Ishikawa (cell line): ENCODE measurements around the gene BAIAP3.

Experiments
- CEBPB ChIP-seq: IDR thresholded peaks from 2 replicates; pipeline ENCODE4 v1.6.1; 2012
- CREB1 ChIP-seq: IDR thresholded peaks from 2 replicates; pipeline ENCODE4 v1.6.1; 2012; ENCODE audit warnings: low read depth
- EGR1 ChIP-seq: IDR thresholded peaks from 2 replicates; pipeline ENCODE4 v1.6.1; 2012
- EP300 ChIP-seq: IDR thresholded peaks from 2 replicates; pipeline ENCODE4 v1.6.1; 2012; ENCODE audit warnings: borderline replicate concordance
- FOXM1 ChIP-seq: IDR thresholded peaks from 2 replicates; pipeline ENCODE4 v1.6.1; 2012; ENCODE audit warnings: low read depth, borderline replicate concordance
- NFIC ChIP-seq: IDR thresholded peaks from 2 replicates; pipeline ENCODE4 v1.6.1; 2012
- RAD21 ChIP-seq: IDR thresholded peaks from 2 replicates; pipeline ENCODE4 v1.6.1; 2012; ENCODE audit warnings: low read depth
- TAF1 ChIP-seq: IDR thresholded peaks from 2 replicates; pipeline ENCODE4 v1.6.1; 2012; ENCODE audit warnings: low read depth, mild to moderate bottlenecking
- TCF12 ChIP-seq: IDR thresholded peaks from 2 replicates; pipeline ENCODE4 v1.6.1; 2012; ENCODE audit warnings: low read depth
- TEAD4 ChIP-seq: IDR thresholded peaks from 2 replicates; pipeline ENCODE4 v1.6.1; 2012
- YY1 ChIP-seq: IDR thresholded peaks from 2 replicates; pipeline ENCODE4 v1.6.1; 2012; ENCODE audit warnings: low read depth
- ZBTB7A ChIP-seq: IDR thresholded peaks from 2 replicates; pipeline ENCODE4 v1.6.1; 2012; ENCODE audit warnings: low read depth
- TF ChIP-seq, protein P1 (sequence below): IDR thresholded peaks from 2 replicates; pipeline ENCODE4 v1.6.1; 2012; ENCODE audit warnings: low read depth, mild to moderate bottlenecking
- TF ChIP-seq, protein P2 (sequence below): IDR thresholded peaks from 2 replicates; pipeline ENCODE4 v1.6.1; 2012
- TF ChIP-seq, protein P3 (sequence below): IDR thresholded peaks from 2 replicates; pipeline ENCODE4 v1.6.1; 2012

BAIAP3 gene

DNA sequence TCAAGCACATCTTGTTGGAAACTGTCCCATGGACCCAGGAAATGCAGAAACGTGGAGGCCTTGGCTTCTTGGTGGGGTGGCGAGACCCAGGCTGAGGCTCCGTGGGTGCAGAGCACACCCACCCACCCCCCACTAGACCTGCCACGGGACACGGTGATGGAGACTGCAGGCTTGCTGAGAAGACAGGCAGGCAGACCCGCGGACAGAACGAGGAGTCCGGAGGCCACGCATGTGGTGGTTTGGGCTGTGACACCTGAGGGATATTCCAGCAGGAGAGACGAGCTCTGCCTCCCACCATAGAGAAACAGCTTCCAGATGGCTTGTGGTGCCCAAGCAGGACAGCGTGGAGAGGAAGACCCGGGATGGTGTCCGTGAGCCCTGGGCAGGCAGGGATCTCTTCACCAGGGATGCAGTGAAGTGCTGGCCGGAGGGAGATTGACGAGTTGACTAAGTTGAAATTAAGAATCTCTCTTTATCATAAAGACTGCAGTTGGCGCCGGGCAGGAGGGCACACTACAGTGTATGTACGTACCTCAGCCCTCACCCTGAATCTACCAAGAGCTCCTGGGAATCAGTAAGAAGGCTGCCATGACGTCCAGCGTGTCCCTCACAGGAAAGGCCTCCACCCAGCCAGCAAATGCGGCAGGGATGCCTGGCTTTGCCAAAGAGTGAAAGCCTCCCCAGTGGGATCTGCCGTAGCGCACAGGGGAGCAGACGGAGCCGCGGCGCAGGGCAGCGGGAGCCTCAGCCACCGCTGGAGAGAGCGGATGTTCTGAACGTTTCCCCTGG is 15.8 kb upstream of the BAIAP3 start:
- TF ChIP-seq CEBPB: no peak
- TF ChIP-seq RAD21: no peak
- TF ChIP-seq, protein P1, sequence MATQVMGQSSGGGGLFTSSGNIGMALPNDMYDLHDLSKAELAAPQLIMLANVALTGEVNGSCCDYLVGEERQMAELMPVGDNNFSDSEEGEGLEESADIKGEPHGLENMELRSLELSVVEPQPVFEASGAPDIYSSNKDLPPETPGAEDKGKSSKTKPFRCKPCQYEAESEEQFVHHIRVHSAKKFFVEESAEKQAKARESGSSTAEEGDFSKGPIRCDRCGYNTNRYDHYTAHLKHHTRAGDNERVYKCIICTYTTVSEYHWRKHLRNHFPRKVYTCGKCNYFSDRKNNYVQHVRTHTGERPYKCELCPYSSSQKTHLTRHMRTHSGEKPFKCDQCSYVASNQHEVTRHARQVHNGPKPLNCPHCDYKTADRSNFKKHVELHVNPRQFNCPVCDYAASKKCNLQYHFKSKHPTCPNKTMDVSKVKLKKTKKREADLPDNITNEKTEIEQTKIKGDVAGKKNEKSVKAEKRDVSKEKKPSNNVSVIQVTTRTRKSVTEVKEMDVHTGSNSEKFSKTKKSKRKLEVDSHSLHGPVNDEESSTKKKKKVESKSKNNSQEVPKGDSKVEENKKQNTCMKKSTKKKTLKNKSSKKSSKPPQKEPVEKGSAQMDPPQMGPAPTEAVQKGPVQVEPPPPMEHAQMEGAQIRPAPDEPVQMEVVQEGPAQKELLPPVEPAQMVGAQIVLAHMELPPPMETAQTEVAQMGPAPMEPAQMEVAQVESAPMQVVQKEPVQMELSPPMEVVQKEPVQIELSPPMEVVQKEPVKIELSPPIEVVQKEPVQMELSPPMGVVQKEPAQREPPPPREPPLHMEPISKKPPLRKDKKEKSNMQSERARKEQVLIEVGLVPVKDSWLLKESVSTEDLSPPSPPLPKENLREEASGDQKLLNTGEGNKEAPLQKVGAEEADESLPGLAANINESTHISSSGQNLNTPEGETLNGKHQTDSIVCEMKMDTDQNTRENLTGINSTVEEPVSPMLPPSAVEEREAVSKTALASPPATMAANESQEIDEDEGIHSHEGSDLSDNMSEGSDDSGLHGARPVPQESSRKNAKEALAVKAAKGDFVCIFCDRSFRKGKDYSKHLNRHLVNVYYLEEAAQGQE: no peak
- TF ChIP-seq, protein P2, sequence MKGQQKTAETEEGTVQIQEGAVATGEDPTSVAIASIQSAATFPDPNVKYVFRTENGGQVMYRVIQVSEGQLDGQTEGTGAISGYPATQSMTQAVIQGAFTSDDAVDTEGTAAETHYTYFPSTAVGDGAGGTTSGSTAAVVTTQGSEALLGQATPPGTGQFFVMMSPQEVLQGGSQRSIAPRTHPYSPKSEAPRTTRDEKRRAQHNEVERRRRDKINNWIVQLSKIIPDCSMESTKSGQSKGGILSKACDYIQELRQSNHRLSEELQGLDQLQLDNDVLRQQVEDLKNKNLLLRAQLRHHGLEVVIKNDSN: no peak
- no peak for TF ChIP-seq EP300
- no peak for TF ChIP-seq ZBTB7A
- no peak for TF ChIP-seq CREB1
- no peak for TF ChIP-seq TAF1
- no peak for TF ChIP-seq TCF12

DNA sequence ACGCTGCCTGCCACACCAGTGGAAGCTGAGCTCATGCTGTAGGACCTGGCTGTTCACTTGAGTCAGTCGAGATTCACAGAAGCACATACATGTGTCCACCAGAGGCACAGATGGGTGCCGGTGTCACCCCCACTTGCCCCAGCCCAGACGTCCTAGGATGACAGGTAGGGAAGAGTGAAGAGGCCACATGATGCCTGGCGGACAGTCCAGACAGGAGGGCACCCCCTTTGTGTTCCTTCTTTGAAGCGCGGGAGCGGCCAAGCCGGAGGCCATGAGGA is 15.2 kb upstream of the BAIAP3 start:
- TF ChIP-seq TAF1 (no peak), CREB1 (no peak), CEBPB (no peak), RAD21 (no peak), NFIC (no peak)

GRCh38 chr16:1319041-1319440 is 14.4 kb upstream of the BAIAP3 start:
- no peak for TF ChIP-seq TAF1
- TF ChIP-seq TEAD4: no peak
- no peak for TF ChIP-seq CEBPB
- TF ChIP-seq EP300: no peak
- TF ChIP-seq FOXM1: no peak
- TF ChIP-seq RAD21: no peak
- no peak for TF ChIP-seq TCF12
- TF ChIP-seq, protein P1: no peak
- no peak for TF ChIP-seq EGR1
- no peak for TF ChIP-seq CREB1
- no peak for TF ChIP-seq ZBTB7A
- no peak for TF ChIP-seq YY1
- TF ChIP-seq, protein P3, sequence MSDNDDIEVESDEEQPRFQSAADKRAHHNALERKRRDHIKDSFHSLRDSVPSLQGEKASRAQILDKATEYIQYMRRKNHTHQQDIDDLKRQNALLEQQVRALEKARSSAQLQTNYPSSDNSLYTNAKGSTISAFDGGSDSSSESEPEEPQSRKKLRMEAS: no peak
- TF ChIP-seq NFIC: no peak
- TF ChIP-seq, protein P2: no peak

GRCh38 chr16:1320097-1320496 is 13.3 kb upstream of the BAIAP3 start:
- TF ChIP-seq, protein P3: no peak
- no peak for TF ChIP-seq TAF1
- no peak for TF ChIP-seq EGR1
- no peak for TF ChIP-seq NFIC
- TF ChIP-seq, protein P1: no peak
- TF ChIP-seq CREB1: no peak
- TF ChIP-seq FOXM1: no peak
- TF ChIP-seq, protein P2: no peak
